Skeletal muscle cell (primary cell): Measurements from ENCODE around the gene XRCC1.

Experiments
- DNase-seq: peaks from one replicate; pipeline ENCODE4 v3.0.0-alpha.2; 2010; ENCODE audit warnings: low read depth
- H3K4me3 ChIP-seq: 2 replicates; pipeline ENCODE4 v1.5.1; 2011; ENCODE audit warnings: low read depth, mild to moderate bottlenecking, control low read depth, low read length, moderate library complexity

The XRCC1 gene

GRCh38 chr19:43502419-43502976 is 72.8 kb downstream of the XRCC1 start:
- DNase-seq, result no peak
- H3K4me3 ChIP-seq, result no peak overlapping the region

DNA sequence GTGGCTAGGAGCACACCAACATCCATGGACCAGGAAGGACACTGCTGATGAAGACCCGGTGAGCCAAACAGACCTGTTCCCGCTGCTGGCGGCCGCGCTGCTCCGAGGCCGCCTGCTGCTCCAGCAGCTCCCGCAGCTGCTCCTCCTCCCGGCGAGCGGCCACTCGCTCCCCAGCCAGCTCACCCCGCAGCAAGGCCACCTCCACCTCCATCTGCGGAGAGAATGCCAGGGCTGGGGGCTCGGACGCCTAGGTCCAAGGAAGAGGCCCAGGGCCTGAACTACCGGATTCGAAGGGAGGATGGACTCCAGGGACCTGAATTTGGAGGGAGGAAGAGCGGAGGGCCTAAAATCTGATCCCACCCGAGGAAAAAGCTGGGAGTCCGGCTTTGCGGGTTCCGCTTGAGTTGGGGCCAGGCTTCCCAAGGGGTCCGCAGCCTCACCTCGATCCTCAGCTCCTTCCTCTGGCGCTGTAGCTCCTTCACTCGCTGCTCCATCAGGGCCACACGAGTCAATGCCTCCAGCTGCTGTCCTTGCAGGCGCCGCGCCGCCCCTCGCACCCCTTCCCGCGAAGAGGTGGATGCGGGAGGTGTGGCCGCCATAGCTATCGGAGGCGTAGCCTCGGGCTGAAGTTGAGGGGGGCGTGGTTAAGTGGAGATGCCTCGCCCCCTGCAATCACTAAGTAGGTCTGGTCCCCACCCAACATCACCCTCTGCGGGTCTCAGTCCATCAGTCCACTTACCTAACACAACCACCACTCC is 73.5 kb downstream of the XRCC1 start:
- H3K4me3 ChIP-seq, result peak overlapping the region; percentile 18
- no peak for DNase-seq

DNA sequence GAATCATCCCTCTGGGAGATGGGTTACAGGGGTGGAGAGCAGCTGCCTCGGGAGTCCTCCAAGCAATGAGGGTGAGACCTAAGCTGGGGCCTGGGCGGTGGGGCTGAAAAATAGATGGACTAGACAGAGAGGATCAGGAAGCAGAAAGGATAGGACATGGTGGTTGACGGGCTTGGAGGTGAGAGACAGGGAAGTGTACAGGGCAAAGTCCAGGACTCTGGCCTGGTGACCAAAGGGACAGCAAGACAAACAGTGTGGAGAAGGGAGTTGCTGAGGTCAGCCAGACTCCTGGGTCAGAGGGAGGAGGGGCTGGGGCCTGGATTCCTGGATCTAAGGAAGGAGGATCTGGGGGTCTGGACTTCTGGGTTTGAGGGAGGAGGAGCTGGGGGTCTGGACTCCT is 76.3 kb downstream of the XRCC1 start:
- no peak for DNase-seq
- no peak overlapping the region for H3K4me3 ChIP-seq

- H3K4me3 ChIP-seq, result no peak overlapping the region
- no peak for DNase-seq
These were observed 77.0 kb downstream of the XRCC1 start for GRCh38 chr19:43498233-43498842.

DNA sequence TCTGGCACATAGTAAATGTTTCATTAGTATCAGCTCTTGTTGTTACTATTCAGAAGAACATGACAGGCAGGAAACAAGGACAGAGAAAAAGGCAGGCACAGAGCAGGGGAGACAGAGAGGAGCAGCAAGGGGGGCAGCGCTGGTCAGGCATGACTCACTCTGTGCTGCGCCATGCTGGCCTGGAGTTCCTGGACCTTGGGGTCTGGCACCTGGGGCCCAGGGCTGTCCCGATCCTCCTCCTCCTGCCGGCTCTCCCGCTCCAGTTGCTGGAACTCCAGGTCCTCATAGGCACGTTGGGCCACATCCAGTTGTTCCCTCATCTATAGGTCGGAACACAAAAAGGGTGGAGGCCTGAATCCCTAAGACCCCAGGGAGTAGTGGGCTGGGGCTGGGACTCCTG is 78.4 kb downstream of the XRCC1 start:
- no peak overlapping the region for H3K4me3 ChIP-seq
- DNase-seq, result no peak

- H3K4me3 ChIP-seq, result no peak overlapping the region
These were observed 80.2 kb downstream of the XRCC1 start for GRCh38 chr19:43495082-43495481.

More at GRCh38 chr19:43495082-43495481, 80.2 kb downstream of the XRCC1 start:
- DNase-seq, result no peak
